DMS153 (cell line): ENCODE data around the gene SFSWAP.
"Not testable (repeated sequence)": the region's sequence is repeated elsewhere in the genome, so short reads cannot be mapped to it uniquely, and the experiment has no call there.

Experiments
- DNase-seq: peaks from one replicate; lab custom pipeline; 2025; lab: John Stamatoyannopoulos, UW

Gene SFSWAP

GRCh38 chr12:131761638-131762037, 50.7 kb downstream of the SFSWAP start:
- DNase-seq: no peak

GRCh38 chr12:131764738-131765137, 53.8 kb downstream of the SFSWAP start:
- no peak for DNase-seq

DNA sequence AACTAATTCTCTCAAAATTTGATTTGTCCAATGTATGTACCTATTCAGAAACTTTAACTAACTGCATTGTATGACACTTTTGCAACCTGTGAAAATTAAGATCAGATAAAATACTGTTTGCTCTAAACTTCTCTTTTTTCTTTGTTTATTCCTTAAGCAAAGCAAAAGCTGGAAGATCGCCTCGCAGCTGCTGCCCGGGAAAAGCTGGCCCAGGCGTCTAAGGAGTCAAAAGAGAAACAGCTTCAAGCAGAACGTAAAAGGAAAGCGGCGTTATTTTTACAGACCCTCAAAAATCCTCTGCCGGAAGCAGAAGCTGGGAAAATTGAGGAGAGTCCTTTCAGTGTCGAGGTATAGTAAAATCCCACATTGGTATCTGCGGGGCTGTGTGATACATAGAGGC, 55.1 kb downstream of the SFSWAP start:
- DNase-seq: no peak

DNA sequence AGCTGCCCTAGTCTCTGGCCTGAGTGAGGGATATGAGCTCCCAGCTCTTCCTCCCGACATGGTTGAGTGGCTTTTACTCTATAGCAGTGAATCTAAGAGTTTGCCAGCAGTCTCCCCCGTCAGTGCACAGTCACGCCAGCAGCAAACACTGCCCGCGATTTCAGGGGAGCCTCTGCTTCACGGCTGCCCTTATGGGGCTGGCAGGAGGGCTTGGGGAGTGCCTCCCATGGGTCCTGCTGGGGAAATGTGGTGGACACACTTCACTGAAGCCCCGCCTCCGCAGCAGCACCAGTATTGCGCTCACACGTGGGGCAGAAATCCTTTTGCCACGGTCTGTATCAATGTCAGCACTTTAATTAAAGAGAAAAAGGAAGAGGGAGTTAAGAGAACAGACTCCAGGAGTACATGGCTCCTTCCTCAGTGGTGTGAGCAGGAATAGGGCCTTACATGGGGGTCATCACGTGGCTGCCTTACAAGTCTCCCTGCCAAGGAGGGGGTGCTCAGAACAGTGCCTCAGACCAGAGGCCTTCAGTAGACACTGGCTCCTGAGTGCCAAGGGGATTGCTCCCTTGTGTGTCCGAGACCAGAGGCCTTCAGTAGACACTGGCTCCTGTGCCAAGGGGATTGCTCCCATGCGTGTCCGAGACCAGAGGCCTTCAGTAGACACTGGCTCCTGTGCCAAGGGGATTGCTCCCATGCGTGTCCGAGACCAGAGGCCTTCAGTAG, 55.7 kb downstream of the SFSWAP start:
- no peak for DNase-seq

- no peak for DNase-seq
Measured at GRCh38 chr12:131770120-131770519, 59.2 kb downstream of the SFSWAP start.

GRCh38 chr12:131771965-131772364, 61.1 kb downstream of the SFSWAP start:
- no peak for DNase-seq

DNA sequence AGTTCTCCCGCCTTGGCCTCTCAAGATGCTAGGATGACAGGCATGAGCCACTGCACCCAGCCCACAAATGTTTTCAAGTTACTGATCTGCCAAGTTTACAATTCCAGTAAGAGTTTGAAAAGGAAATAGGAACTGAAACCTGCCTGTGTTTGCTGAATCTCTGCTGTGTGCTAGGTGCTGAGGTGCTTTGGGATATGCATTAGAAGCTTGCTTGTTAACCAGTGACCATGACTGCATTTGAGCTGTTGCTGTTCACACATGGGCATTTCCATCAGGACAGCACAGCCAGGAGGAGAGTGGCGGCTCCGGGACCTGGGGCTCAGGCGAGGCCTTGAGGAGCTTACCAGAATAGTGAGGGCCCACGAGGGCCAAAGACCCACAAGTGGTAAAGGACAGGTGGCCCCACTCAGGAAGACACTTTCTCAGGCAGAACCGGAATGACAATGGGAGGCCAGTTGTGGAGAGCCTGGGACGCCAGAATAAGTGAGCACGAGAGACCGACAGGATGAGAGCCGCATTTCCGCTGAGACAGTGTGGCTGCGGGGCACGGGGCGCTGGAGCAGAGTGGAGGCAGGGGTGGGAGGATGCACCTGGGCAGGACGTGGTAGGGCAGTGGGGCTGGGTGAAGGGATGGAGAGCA, 62.8 kb downstream of the SFSWAP start:
- DNase-seq: no peak

DNA sequence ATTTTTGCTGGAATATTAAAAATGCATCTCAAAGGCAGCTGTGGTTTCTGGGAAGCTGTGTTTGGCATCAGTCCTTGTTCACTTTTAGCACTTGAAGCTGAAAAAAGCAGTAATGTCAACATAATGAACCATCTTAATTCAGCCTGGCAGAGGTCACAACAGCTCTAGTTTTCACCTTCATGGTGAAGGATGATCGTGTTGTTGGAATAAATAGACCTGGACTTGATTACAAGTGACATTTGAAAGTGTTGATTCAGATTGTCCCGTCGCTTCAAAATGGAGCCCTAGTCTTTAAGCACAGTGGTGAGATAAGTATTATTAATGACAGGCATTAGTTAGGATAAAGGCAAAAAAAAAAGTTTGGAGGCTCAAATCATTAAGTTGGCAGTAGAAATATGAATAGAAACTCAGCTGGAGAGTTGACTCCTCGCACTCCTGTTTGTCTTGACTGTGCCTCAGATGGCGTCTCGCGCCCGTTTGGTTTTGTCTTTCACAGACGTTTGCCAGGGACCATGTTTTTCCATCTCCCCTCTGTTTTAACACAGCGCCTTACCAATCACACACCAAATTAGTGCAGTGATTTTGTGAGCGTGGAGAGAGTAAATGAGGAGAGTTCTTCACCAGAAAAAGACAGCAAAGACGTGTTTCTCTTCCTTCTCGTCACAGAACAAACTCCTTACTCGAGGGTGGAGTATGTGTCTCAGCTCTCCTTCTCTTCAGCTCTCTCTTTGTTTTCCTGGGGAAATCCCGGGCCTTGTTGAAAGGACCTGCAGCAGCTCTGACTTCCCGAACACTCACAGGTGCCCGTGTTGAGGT, 63.9 kb downstream of the SFSWAP start:
- no peak for DNase-seq

- no peak for DNase-seq
Measured at GRCh38 chr12:131775392-131776236, 64.7 kb downstream of the SFSWAP start.

DNA sequence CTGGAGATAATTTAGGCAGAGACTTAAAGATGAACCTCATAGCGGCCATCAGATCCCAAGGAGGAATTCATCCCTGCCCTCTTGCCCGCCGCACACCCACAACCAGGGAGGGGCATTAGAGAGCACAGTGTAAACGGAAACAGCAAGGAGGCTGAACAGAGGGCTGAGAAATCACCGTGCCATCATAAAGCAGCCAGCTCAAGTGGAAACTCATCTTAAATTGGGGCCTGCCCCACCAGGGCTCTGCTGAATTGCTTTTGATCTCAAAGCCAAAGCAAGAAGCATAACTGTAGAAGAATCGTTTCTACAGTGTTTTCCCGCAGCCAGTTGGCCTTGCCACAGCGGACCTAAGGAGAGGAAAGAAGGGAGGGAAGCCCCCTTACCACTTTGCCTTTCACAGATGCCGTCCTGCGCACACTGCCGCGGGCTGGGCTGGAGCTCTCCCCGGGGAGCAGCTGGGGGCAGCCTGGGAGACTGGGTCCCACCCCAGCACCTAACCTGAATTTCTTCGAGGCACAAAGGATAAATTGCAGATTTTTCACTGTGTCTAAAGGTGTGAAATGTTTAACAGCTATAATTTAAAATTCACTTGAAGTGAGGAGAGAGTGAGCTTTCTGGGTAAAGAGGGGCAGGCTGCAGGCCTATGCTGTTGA, 65.5 kb downstream of the SFSWAP start:
- DNase-seq: no peak

DNA sequence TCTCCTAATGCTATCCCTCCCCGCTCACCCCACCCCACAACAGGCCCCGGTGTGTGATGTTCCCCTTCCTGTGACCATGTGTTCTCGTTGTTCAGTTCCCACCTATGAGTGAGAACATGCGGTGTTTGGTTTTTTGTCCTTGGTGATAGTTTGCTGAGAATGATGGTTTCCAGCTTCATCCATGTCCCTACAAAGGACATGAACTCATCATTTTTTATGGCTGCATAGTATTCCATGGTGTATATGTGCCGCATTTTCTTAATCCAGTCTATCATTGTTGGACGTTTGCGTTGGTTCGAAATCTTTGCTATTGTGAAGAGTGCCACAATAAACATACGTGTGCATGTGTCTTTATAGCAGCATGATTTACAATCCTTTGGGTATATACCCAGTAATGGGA, 66.4 kb downstream of the SFSWAP start:
- not testable (repeated sequence) for DNase-seq

GRCh38 chr12:131779027-131779426, 68.1 kb downstream of the SFSWAP start:
- DNase-seq: no peak

GRCh38 chr12:131782061-131782460, 71.2 kb downstream of the SFSWAP start:
- no peak for DNase-seq

GRCh38 chr12:131783915-131784541, 73.1 kb downstream of the SFSWAP start:
- DNase-seq: no peak

- DNase-seq: no peak
Measured at GRCh38 chr12:131784909-131785762, 74.2 kb downstream of the SFSWAP start.

- DNase-seq: no peak
Measured at GRCh38 chr12:131785763-131786330, 75.0 kb downstream of the SFSWAP start.

- no peak for DNase-seq
Measured at GRCh38 chr12:131786331-131786730, 75.4 kb downstream of the SFSWAP start.

GRCh38 chr12:131787143-131787660, 76.3 kb downstream of the SFSWAP start:
- DNase-seq: no peak

DNA sequence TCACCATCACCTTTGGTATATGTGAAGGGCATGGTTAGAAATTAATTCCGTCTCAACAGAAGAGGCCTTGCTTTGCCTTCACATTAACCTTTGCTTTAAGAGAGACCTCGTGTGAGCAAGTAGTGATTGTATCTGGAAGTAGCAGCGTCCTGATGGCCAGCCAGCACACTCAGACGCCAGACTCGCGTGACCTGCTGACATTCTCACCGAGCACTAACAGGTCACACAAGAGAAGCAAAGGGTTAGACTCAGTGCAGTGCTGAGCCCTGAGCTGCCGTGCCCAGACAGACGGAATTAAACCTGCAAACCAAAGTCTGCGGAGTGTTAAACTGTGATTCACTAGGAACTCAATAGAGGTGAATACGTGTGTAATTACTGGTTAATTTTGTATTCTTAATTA, 77.2 kb downstream of the SFSWAP start:
- DNase-seq: no peak
